Esophagus muscularis mucosa (tissue), 4 donors: ENCODE data around the gene CABP7. TPM values are rescaled to one million over a fixed set of nuclear protein-coding genes. Genes with fewer than 3 reads are reported as not detected.

Experiments
- DNase-seq: peaks from one replicate; pipeline ENCODE4 v3.0.0-alpha.2; 2017; ENCODE audit errors: extremely low spot score
- H3K27ac ChIP-seq, 4 donors: fragments of 200-600 bp; sonication (generic); replicated peaks in 1 of 4; 1 replicate in 3 of 4; 2 replicates in 1 of 4; pipeline ENCODE4 v1.5.1; 2016 to 2019; ENCODE audit warnings: mild to moderate bottlenecking in 1 of 4
- H3K27me3 ChIP-seq, 4 donors: fragments of 200-600 bp; sonication (generic); one replicate each; pipeline versions ENCODE4 v1.5.1 to v1.6.0; 2016 to 2019
- H3K36me3 ChIP-seq, 4 donors: fragments of 200-600 bp; sonication (generic); one replicate each; pipeline ENCODE4 v1.5.1; 2016 to 2019
- H3K4me1 ChIP-seq, 4 donors: fragments of 200-600 bp; sonication (generic); one replicate each; pipeline ENCODE4 v1.5.1; 2016 to 2019
- H3K4me3 ChIP-seq, 4 donors: fragments of 200-600 bp; sonication (generic); 1 replicate in 2 of 4; 2 replicates in 2 of 4; pipeline ENCODE4 v1.5.1; 2016 to 2019; ENCODE audit warnings: mild to moderate bottlenecking in 4 of 4, moderate library complexity in 1 of 4
- H3K9me3 ChIP-seq, 4 donors: fragments of 200-600 bp; sonication (generic); 1 replicate in 3 of 4; 2 replicates in 1 of 4; pipeline ENCODE4 v1.5.1; 2016 to 2019
- CTCF ChIP-seq, 3 experiments: fragments of 200-600 bp in 2 of 3; fragments of 450-650 bp in 1 of 3; sonication (generic) in 2 of 3; IDR thresholded peaks; one replicate each; pipeline ENCODE4 v1.5.1; 2017 to 2019; ENCODE audit warnings: antibody characterized with exemption in 3 of 3, mild to moderate bottlenecking in 2 of 3, moderate library complexity in 1 of 3
- EP300 ChIP-seq: sonication (generic); formaldehyde crosslinking; IDR thresholded peaks from one replicate; pipeline ENCODE4 v1.6.1; 2017; ENCODE audit warnings: antibody characterized with exemption
- POLR2A ChIP-seq: fragments of 450-650 bp; IDR thresholded peaks from one replicate; pipeline ENCODE4 v1.6.1; 2017; ENCODE audit warnings: antibody characterized with exemption, moderate library complexity, mild to moderate bottlenecking, low read depth
- POLR2AphosphoS5 ChIP-seq, 2 donors: sonication (generic); formaldehyde crosslinking; IDR thresholded peaks; one replicate each; pipeline ENCODE4 v1.6.1; 2017; ENCODE audit warnings: antibody characterized with exemption in 2 of 2
- WGBS: methylation state at CpG from one replicate; pipeline ENCODE4 v1.1.5; 2018; 5-methylcytosine and 5-hydroxymethylcytosine counted together
- intact Hi-C: fragments of 100-400 bp; cut with DNase I; formaldehyde crosslinking; loops from one replicate; pipeline ENCODE4 v1.15.1; 2023
- total RNA-seq, 4 donors: library from RNA; depleted of rRNA; stranded (reverse); fragments of >200 nt; gene quantifications; one replicate each; pipeline versions ENCODE4 v1.1.0 to v1.2.1, GENCODE V29; 2016

Gene CABP7
- total RNA-seq, 4 donors from 2014 or later: under 0.01 to 0.99 (median 0.54) TPM

GRCh38 chr22:29726512-29727130 lies 6.8 kb downstream of the CABP7 start:
- peaks cover 0 to 8% (median 3%) of the 10 kb centered on the region in 4 donors for H3K4me1 ChIP-seq
- TF ChIP-seq POLR2AphosphoS5 (IDR thresholded peaks at IDR 0.05) (no peak), POLR2A (no peak), CTCF (IDR thresholded peaks at IDR 0.05) (no peak), EP300 (no peak)
- peaks cover 0 to 44% (median 4%) of the 10 kb centered on the region in 4 donors for H3K27me3 ChIP-seq
- no peak overlapping the region for H3K27ac ChIP-seq
- peaks cover 0 to 29% (median 18%) of the 10 kb centered on the region in 4 donors for H3K36me3 ChIP-seq
- intact Hi-C loops: no loop called here
- no peak overlapping the region for H3K4me3 ChIP-seq
- WGBS: 32% methylated on average over 9 of the region's 15 CpGs
- DNase-seq: no peak
- no peaks in the 10 kb centered on the region for H3K9me3 ChIP-seq

GRCh38 chr22:29727131-29727523 lies 7.3 kb downstream of the CABP7 start:
- Histone ChIP-seq H3K36me3 (peaks cover 0 to 33% (median 18%) of the 10 kb centered on the region in 4 donors), H3K27ac (no peak overlapping the region), H3K4me1 (peaks cover 0 to 8% (median 3%) of the 10 kb centered on the region in 4 donors), H3K4me3 (no peak overlapping the region), H3K9me3 (no peaks in the 10 kb centered on the region), H3K27me3 (peaks cover 0 to 39% (median 1%) of the 10 kb centered on the region in 4 donors)
- WGBS: 80% methylated on average over 1 of the region's 17 CpGs
- intact Hi-C loops: no loop called here
- TF ChIP-seq EP300 (no peak), CTCF (IDR thresholded peaks at IDR 0.05) (peak in 2 of 3 experiments; percentile 29 to 37)
- DNase-seq: no peak

- peaks cover 0 to 51% (median 26%) of the 10 kb centered on the region in 4 donors for H3K36me3 ChIP-seq
- TF ChIP-seq POLR2AphosphoS5 (IDR thresholded peaks at IDR 0.05): no peak
- H3K27me3 ChIP-seq: peaks cover 0 to 20% (median 0%) of the 10 kb centered on the region in 4 donors
- no peak for DNase-seq
- intact Hi-C loops: no loop called here
- H3K4me3 ChIP-seq: no peak overlapping the region
- H3K4me1 ChIP-seq: peaks cover 0 to 8% (median 3%) of the 10 kb centered on the region in 4 donors
- H3K9me3 ChIP-seq: no peaks in the 10 kb centered on the region
- 90% methylated on average over 8 of the region's 20 CpGs for WGBS
- no peak overlapping the region for H3K27ac ChIP-seq
These were observed 9.4 kb downstream of the CABP7 start for GRCh38 chr22:29729161-29729560.

GRCh38 chr22:29731058-29731850 lies 11.5 kb downstream of the CABP7 start:
- DNase-seq: no peak
- Histone ChIP-seq H3K4me3 (no peak overlapping the region), H3K27me3 (peaks cover 0 to 8% (median 0%) of the 10 kb centered on the region in 4 donors), H3K9me3 (no peaks in the 10 kb centered on the region), H3K27ac (no peak overlapping the region), H3K4me1 (peaks cover 0 to 8% (median 3%) of the 10 kb centered on the region in 4 donors), H3K36me3 (peaks cover 0 to 72% (median 39%) of the 10 kb centered on the region in 4 donors)
- intact Hi-C loops: no loop called here
- TF ChIP-seq POLR2A: no peak
- no peak for TF ChIP-seq CTCF (IDR thresholded peaks at IDR 0.05)
- no peak for TF ChIP-seq POLR2AphosphoS5 (IDR thresholded peaks at IDR 0.05)
- TF ChIP-seq EP300: no peak
- WGBS: 89% methylated on average over 16 of the region's 18 CpGs

GRCh38 chr22:29732883-29733282 lies 13.1 kb downstream of the CABP7 start:
- Histone ChIP-seq H3K4me1 (no peaks in the 10 kb centered on the region), H3K4me3 (no peak overlapping the region), H3K27me3 (no peaks in the 10 kb centered on the region), H3K27ac (no peak overlapping the region), H3K9me3 (no peaks in the 10 kb centered on the region), H3K36me3 (peaks cover 0 to 82% (median 42%) of the 10 kb centered on the region in 4 donors)
- DNase-seq: no peak
- intact Hi-C loops: no loop called here
- 81% methylated on average over 4 of the region's 6 CpGs for WGBS
- TF ChIP-seq POLR2A: no peak
- TF ChIP-seq POLR2AphosphoS5 (IDR thresholded peaks at IDR 0.05): no peak
- no peak for TF ChIP-seq CTCF (IDR thresholded peaks at IDR 0.05)
- no peak for TF ChIP-seq EP300
